K562 (cell line): ENCODE results near the gene DPY19L3. TPM values are rescaled to one million over a fixed set of nuclear protein-coding genes. Genes with fewer than 3 reads are reported as not detected.

Experiments used
- BRD4 ChIP-seq: fragments of 200-600 bp; sonication (generic); IDR thresholded peaks from 2 replicates; pipeline ENCODE4 v1.6.1; 2017; ENCODE audit warnings: inconsistent platforms
- CBFA2T3 ChIP-seq: fragments of 450-650 bp; IDR thresholded peaks from 2 replicates; pipeline ENCODE4 v1.6.1; 2017
- CHD1 ChIP-seq: fragments of 200-600 bp; sonication (generic); IDR thresholded peaks from one replicate; pipeline ENCODE4 v1.6.1; 2012; ENCODE audit warnings: mild to moderate bottlenecking, moderate library complexity, low read length, inconsistent platforms
- HMG20B ChIP-seq: fragments of 250-450 bp; sonication (Bioruptor Pico); IDR thresholded peaks from 2 replicates; pipeline ENCODE4 v1.5.0; 2021; ENCODE audit warnings: mild to moderate bottlenecking
- JUND ChIP-seq, 2 experiments: IDR thresholded peaks; 2 replicates in 1 of 2; 3 replicates in 1 of 2; pipeline ENCODE4 v1.6.1; 2011; ENCODE audit warnings: borderline replicate concordance in 2 of 2, low read depth in 2 of 2, low read length in 2 of 2, improper control_type of control experiment in 1 of 2, missing biosample characterization in 1 of 2, missing genetic modification characterization in 1 of 2, missing genetic modification reagents in 1 of 2
- KAT7 ChIP-seq: sonication (generic); formaldehyde crosslinking; IDR thresholded peaks from 2 replicates; pipeline ENCODE4 v1.8.0; 2022; ENCODE audit warnings: missing genetic modification reagents, mild to moderate bottlenecking, borderline replicate concordance
- LEF1 ChIP-seq: fragments of 450-650 bp; IDR thresholded peaks from 2 replicates; pipeline ENCODE4 v1.6.1; 2016; ENCODE audit warnings: mild to moderate bottlenecking
- MYC ChIP-seq, 2 experiments: fragments of 250-450 bp in 1 of 2; sonication (Bioruptor Pico) in 1 of 2; IDR thresholded peaks; 2 replicates each; pipeline versions ENCODE4 v1.5.1 to v1.6.1; 2012 to 2021; ENCODE audit warnings: low read depth in 2 of 2, borderline replicate concordance in 1 of 2, improper control_type of control experiment in 1 of 2, low read length in 1 of 2, mild to moderate bottlenecking in 1 of 2, moderate library complexity in 1 of 2
- RBM39 ChIP-seq: fragments of 200-400 bp; formaldehyde crosslinking; optimal IDR thresholded peaks from 2 replicates; pipeline ENCODE3; 2018; ENCODE audit warnings: low read depth, low read length
- SMARCA4 ChIP-seq: fragments of 450-650 bp; IDR thresholded peaks from 2 replicates; pipeline ENCODE4 v1.6.1; 2016
- SPI1 ChIP-seq: IDR thresholded peaks from 2 replicates; pipeline ENCODE4 v1.6.1; 2011; ENCODE audit warnings: low read depth, low read length, control low read depth, borderline replicate concordance
- ZNF431 ChIP-seq: sonication (generic); formaldehyde crosslinking; IDR thresholded peaks from 2 replicates; pipeline ENCODE4 v1.8.0; 2022; ENCODE audit warnings: mild to moderate bottlenecking, missing genetic modification reagents
- ZNF76 ChIP-seq: fragments of 250-450 bp; sonication (Bioruptor Pico); IDR thresholded peaks from 2 replicates; pipeline ENCODE4 v1.4.0; 2020; ENCODE audit warnings: mild to moderate bottlenecking, moderate library complexity, borderline replicate concordance
- polyA plus RNA-seq, 8 experiments: library from polyadenylated mRNA; depleted of rRNA in 4 of 8; stranded (reverse) in 5 of 8; unstranded in 3 of 8; fragments of >200 nt; fragmentation: Nextera tagmentation in 2 of 8; fragmentation: Illumina TruSeq in 1 of 8; extraction: Ambion mirVana in 2 of 8; extraction: Trizol in 1 of 8; gene quantifications; 2 replicates each; pipeline versions ENCODE4 v1.2.1 to v1.2.3, GENCODE V29; 2011 to 2014; ENCODE audit warnings: inconsistent platforms in 1 of 8, missing spikeins in 1 of 8
- total RNA-seq, 7 experiments: library from RNA; depleted of rRNA in 6 of 7; stranded (reverse); fragments of >200 nt in 6 of 7; fragmentation: Illumina TruSeq in 2 of 7; extraction: Trizol in 2 of 7; gene quantifications; 2 replicates each; pipeline versions ENCODE4 v1.2.1 to v1.2.3, GENCODE V29; 2011 to 2021; ENCODE audit warnings: low replicate concordance in 1 of 7
- TF ChIP-seq, protein P1 (sequence below), 2 experiments: fragments of 450-650 bp; formaldehyde crosslinking in 1 of 2; IDR thresholded peaks; 2 replicates each; pipeline versions ENCODE4 v1.4.0 to v1.6.1; 2014 to 2020; ENCODE audit warnings: mild to moderate bottlenecking in 2 of 2, borderline replicate concordance in 1 of 2, low read depth in 1 of 2
- TF ChIP-seq, protein P2 (sequence below): fragments of 250-450 bp; sonication (Bioruptor Pico); IDR thresholded peaks from 2 replicates; pipeline ENCODE4 v1.4.0; 2020
- TF ChIP-seq, protein P3 (sequence below): sonication (generic); formaldehyde crosslinking; IDR thresholded peaks from 2 replicates; pipeline ENCODE4 v1.8.0; 2022; ENCODE audit warnings: mild to moderate bottlenecking, missing genetic modification reagents, borderline replicate concordance

Gene DPY19L3
- total and polyA plus RNA-seq, 9 of the 15 experiments (the other 6 are each of a cell fraction or from before 2014, with no cell fraction given): 4.7 to 39.2 (median 22.0) TPM

DNA sequence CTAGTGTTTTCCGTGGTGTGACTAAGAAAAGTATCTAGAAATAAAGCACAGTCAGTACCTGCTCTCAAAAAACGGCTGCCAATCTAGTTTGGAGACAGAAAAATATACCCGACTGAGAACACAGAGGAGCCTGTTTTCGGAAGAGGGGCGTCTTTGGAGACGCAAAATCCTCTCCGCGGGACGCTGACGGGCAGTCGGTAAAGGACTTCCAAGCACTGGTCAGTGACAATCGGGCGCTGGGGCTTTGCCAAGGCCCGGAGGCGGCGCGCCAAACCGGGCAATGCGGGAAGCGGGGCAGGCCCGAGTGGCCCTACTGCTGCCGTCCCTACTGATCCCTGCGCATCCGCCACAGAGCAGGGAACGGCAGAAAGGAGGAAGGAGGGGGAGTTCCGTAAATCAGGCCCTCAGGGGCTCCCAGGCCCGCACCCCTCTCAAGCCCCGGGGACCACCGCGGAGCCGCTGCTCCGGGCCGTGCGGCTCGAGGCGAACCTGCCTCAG is 588 bp upstream of the DPY19L3 start (continued):
- TF ChIP-seq, protein P1, sequence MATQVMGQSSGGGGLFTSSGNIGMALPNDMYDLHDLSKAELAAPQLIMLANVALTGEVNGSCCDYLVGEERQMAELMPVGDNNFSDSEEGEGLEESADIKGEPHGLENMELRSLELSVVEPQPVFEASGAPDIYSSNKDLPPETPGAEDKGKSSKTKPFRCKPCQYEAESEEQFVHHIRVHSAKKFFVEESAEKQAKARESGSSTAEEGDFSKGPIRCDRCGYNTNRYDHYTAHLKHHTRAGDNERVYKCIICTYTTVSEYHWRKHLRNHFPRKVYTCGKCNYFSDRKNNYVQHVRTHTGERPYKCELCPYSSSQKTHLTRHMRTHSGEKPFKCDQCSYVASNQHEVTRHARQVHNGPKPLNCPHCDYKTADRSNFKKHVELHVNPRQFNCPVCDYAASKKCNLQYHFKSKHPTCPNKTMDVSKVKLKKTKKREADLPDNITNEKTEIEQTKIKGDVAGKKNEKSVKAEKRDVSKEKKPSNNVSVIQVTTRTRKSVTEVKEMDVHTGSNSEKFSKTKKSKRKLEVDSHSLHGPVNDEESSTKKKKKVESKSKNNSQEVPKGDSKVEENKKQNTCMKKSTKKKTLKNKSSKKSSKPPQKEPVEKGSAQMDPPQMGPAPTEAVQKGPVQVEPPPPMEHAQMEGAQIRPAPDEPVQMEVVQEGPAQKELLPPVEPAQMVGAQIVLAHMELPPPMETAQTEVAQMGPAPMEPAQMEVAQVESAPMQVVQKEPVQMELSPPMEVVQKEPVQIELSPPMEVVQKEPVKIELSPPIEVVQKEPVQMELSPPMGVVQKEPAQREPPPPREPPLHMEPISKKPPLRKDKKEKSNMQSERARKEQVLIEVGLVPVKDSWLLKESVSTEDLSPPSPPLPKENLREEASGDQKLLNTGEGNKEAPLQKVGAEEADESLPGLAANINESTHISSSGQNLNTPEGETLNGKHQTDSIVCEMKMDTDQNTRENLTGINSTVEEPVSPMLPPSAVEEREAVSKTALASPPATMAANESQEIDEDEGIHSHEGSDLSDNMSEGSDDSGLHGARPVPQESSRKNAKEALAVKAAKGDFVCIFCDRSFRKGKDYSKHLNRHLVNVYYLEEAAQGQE (IDR thresholded peaks at IDR 0.05; ENCODE audit: borderline replicate concordance): no peak
- TF ChIP-seq, protein P1 (CRISPR knock-in tag; IDR thresholded peaks at IDR 0.05; ENCODE audit: low read depth): 0 out of 2 replicates have a peak, but pooled peaks have one; percentile 53
- TF ChIP-seq CBFA2T3 (0 out of 2 replicates have a peak, but pooled peaks have one; percentile 3), BRD4 (0 out of 2 replicates have a peak, but pooled peaks have one; percentile 72), JUND (IDR thresholded peaks at IDR 0.05; ENCODE audit: borderline replicate concordance, low read depth, low read length) (no peak), JUND (tag; IDR thresholded peaks at IDR 0.05; ENCODE audit: borderline replicate concordance, low read depth, low read length) (0 out of 3 replicates have a peak, but pooled peaks have one; percentile 13), MYC (IDR thresholded peaks at IDR 0.05; ENCODE audit: low read depth, low read length) (no peak), MYC (CRISPR knock-in tag; IDR thresholded peaks at IDR 0.05; ENCODE audit: borderline replicate concordance, low read depth) (peak; percentile 69; the same call in 1 of the 2 replicates), RBM39 (no peak), KAT7 (CRISPR knock-in tag) (0 out of 2 replicates have a peak, but pooled peaks have one; percentile 30), HMG20B (0 out of 2 replicates have a peak, but pooled peaks have one; percentile 35), CHD1 (peak; percentile 80), ZNF431 (no peak), SMARCA4 (0 out of 2 replicates have a peak, but pooled peaks have one; percentile 8), LEF1 (no peak), SPI1 (0 out of 2 replicates have a peak, but pooled peaks have one; percentile 14), ZNF76 (CRISPR knock-in tag) (0 out of 2 replicates have a peak, but pooled peaks have one; percentile 42)
- TF ChIP-seq, protein P2, sequence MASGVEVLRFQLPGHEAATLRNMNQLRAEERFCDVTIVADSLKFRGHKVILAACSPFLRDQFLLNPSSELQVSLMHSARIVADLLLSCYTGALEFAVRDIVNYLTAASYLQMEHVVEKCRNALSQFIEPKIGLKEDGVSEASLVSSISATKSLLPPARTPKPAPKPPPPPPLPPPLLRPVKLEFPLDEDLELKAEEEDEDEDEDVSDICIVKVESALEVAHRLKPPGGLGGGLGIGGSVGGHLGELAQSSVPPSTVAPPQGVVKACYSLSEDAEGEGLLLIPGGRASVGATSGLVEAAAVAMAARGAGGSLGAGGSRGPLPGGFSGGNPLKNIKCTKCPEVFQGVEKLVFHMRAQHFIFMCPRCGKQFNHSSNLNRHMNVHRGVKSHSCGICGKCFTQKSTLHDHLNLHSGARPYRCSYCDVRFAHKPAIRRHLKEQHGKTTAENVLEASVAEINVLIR (CRISPR knock-in tag): no peak
- TF ChIP-seq, protein P3, sequence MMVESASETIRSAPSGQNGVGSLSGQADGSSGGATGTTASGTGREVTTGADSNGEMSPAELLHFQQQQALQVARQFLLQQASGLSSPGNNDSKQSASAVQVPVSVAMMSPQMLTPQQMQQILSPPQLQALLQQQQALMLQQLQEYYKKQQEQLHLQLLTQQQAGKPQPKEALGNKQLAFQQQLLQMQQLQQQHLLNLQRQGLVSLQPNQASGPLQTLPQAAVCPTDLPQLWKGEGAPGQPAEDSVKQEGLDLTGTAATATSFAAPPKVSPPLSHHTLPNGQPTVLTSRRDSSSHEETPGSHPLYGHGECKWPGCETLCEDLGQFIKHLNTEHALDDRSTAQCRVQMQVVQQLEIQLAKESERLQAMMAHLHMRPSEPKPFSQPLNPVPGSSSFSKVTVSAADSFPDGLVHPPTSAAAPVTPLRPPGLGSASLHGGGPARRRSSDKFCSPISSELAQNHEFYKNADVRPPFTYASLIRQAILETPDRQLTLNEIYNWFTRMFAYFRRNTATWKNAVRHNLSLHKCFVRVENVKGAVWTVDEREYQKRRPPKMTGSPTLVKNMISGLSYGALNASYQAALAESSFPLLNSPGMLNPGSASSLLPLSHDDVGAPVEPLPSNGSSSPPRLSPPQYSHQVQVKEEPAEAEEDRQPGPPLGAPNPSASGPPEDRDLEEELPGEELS (CRISPR knock-in tag): peak; percentile 57; the same call in 1 of the 2 replicates
